ENCODE data around the gene CAPZB.
A peak's percentile ranks its signal among the peaks of the same experiment; 100 is the strongest.

Gene CAPZB

GRCh38 chr1:19324665-19324990 is 160.7 kb downstream of the CAPZB start:
- no peak for DNase-seq

- no peak for DNase-seq
These were observed 161.2 kb downstream of the CAPZB start for GRCh38 chr1:19323987-19324664.

GRCh38 chr1:19322481-19322880 is 162.9 kb downstream of the CAPZB start:
- no peak for DNase-seq

DNA sequence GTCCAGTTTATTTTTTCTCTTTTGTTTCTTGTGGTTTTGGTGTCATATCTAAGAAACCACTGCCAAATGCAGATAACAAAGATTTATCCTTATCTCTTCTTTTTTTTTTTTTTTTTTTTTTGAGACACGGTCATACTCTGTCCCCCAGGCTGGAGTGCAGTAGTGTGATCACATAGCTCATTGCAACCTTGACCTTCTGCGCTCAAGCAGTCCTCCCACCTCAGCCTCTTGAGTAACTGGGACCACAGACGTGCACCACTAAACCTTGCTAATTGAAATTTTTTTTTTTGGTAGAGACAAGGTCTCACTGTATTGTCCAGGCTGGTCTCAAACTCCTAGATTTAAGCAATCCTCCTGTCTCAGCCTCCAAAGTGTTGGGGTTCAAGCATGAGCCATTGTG is 164.3 kb downstream of the CAPZB start:
- DNase-seq, result no peak

- DNase-seq, result no peak
These were observed 166.1 kb downstream of the CAPZB start for GRCh38 chr1:19319196-19319595.

- no peak for DNase-seq
These were observed 168.0 kb downstream of the CAPZB start for GRCh38 chr1:19317126-19317910.

GRCh38 chr1:19315378-19316198 is 169.8 kb downstream of the CAPZB start:
- DNase-seq, result no peak

DNA sequence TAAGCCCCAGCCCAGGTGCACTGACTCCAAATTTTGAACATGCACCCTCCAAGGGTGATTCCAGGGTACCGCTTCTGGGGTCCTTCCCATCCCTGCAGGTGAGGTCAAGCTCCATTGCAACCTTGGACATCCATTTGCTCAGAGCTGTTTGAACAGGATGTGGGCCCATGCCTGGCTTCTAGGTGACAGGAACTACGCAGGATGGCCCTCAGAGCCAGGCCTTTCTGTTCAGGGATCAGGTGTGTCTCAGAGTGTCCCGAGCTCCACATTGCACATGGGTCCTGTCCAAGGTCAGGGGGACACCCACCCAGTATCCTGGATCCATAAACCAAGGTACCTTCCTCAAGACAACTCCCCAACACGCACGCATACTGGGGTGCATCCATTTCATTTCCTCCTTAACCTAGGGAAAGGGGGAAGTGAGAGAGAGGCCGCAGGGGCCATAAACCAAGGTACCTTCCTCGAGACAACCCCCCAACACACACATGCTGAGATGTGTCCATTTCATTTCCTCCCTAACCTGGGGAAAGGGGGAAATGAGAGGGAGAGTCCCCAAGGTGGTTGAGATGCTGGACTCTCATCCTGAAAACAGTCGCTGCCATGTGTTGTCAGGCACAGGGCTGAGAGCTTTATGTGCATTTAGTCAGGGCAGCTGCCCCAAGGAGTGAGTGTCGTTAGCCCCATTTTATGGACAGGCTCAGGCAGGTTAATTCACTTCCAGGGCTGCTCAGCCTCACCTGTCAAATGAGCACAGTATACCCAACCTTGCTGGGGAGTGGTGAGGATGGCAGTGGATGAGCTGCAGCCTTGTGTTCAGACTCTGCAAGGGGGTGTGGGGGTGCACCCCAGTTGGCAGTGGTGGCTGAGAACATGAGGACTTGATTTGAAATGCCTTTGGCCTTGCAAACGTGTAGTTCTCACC is 171.1 kb downstream of the CAPZB start:
- no peak for DNase-seq

GRCh38 chr1:19313636-19313959 is 171.7 kb downstream of the CAPZB start:
- no peak for DNase-seq

- DNase-seq, result peak; percentile 17
These were observed 172.3 kb downstream of the CAPZB start for GRCh38 chr1:19312782-19313635.

DNA sequence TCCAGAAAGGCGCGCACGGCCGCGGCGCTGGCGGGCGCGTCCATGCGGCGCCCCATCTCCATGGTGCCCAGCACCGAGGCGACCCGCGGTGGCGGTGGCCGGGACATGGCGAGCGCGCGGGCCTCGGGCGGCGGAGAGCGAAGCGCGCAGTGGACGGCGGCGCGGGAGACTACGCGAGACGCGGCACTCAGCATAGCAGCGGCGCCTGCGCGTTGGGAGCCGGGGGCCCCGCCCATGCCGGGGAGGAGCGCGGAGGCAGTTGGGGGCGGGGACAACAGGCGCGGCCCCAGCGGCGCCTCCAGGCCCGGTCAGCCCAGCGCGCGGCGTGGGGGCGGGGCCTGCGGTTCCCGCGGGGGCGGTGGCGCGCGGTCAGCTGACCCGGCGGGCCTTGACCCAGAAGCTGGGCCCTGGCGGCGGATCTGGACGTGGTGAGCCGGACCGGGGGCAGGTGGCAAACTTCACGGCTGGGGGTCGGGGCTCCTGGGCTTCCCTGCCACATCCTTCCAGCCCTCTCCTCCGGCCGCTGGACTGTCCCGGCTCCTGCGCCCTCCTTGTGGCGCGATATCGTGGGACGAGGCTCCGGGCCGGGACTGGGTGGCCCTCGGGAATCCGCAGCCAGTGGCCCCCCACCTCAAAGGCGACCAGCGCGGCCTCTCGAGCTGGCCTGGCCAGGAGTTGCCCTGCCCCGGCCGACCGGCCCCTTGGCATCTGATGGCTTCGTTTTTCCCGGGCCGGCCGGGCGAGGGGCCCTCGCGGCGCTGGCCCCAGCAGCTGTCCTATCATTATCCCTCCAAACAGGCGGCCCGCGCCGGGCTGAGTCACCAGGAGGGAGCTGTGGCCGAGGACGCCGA is 173.2 kb downstream of the CAPZB start, which contains the start of the genes AKR7A2 and SLC66A1:
TSS of gene AKR7A2 (minus strand) at position 214 of the 851 bp plus-strand sequence. CDS start at position 194, 20 bp downstream.
TSS of gene SLC66A1 (plus strand) at position 396 of the 851 bp plus-strand sequence. CDS start 5,352 bp downstream, outside the sequence.
- peak; percentile 91 for DNase-seq

DNA sequence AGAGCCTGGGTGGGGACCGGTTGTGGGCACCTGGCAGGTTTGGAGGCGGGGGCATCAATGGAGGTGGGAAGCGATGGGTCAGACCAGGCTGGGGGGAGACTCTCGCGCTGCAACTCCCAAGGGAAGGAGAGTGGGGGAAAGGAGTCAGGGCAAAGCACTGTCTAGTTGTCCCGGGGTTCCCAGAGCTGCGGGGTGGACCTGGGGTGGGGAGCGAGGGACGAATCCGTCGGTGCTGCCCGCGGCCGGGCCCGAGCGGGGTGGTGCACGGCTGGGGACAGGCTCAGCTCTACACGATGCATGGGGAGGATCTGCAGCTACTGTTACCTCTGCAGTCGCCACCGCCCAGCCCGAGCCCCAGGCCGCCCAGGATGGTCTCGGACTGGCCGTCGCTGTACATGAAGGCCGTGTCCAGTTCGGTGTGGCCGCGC is 173.8 kb downstream of the CAPZB start:
- no peak for DNase-seq

DNA sequence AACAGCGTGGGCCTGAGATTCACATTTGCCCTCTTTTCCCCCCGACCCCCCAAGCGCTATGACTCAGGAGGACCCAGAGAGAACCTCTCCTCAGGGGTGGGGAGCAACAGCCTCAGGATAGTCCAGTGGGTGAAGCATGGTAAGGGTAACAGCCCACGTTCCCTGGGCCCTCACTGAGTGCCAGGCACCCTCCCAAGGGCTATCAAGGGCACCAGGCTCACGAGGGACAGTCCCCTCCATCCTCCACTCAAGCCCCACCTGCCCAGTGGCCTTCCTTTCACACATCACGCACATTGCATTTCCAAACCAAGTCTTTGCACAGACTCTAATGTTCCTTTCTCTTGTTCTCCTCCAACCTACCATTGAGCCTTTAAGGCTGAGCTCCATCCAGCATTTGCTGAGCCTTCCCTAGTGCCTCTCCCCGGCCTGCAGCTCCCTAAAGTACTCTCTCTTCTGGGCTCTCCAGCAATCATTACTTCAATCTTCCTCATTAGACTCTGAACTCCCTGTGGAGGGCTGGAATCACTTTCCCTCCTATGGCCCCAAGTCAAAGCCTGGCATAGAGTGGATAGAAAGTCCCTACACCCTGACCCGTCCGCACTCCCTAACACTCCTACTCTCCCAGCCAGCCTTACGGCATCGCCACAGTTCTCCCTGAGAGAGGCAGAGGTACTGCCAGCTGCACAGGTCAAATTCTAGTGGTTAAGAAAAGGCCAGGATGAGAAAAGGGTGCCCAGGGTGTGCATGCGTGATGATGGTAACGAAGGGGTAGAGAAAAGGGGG is 174.4 kb downstream of the CAPZB start:
- no peak for DNase-seq

GRCh38 chr1:19310061-19310460 is 175.3 kb downstream of the CAPZB start:
- DNase-seq, result no peak

DNA sequence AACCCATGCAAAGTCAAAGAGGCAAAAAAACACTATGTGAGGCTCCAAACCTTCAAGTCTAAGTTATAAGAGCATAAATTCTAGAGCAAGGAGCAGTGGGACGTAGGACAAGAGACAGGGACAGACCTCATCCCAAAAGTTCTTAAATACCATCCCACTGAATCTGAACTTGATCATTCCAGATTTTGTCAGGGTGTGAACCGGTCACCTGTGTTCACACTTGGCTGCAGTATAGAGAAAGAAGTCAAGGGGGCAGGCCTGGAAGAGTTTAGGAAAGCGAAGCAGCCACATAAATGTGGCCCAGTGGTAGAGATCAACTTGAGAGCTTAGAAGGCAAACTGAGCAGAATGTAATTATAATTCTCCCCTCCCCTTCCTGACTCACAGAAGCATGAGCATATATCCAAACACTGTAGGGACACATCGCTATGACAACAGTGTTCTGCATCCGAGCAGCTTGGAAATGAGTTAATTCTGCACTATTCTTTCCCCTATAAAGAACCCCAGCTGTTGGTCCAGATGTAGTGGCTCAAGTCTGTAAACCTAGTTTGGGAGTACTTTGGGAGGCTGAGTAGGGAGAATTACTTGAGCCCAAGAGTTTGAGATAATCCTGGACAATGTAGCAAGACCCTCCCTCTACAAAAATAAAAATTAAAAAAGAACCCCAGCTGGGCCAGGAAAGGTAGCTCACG is 176.1 kb downstream of the CAPZB start:
- no peak for DNase-seq

- DNase-seq, result no peak
These were observed 176.8 kb downstream of the CAPZB start for GRCh38 chr1:19308509-19308907.

- DNase-seq, result no peak
These were observed 177.4 kb downstream of the CAPZB start for GRCh38 chr1:19307794-19308508.

- DNase-seq, result no peak
These were observed 178.4 kb downstream of the CAPZB start for GRCh38 chr1:19306941-19307340.
